HEK293T (cell line): ENCODE data around the gene RFNG.

Experiments used
- CTCF ChIA-PET: fragments of 350-600 bp; formaldehyde crosslinking; extraction: SDS; loops from one replicate; lab custom pipeline; 2021; ENCODE audit warnings: antibody characterized with exemption, inconsistent platforms; lab: Yijun Ruan, JAX
- POLR2A ChIA-PET: fragments of 350-600 bp; formaldehyde crosslinking; extraction: SDS; loops from one replicate; lab custom pipeline; 2020; ENCODE audit warnings: antibody characterized with exemption, inconsistent platforms; lab: Yijun Ruan, JAX
- DNase-seq: peaks from one replicate; pipeline ENCODE4 v3.0.0; 2012; ENCODE audit warnings: mixed read lengths; ENCODE audit errors: extremely low spot score
- ARNT ChIP-seq: fragments of 450-650 bp; IDR thresholded peaks from 2 replicates; pipeline ENCODE4 v1.6.1; 2017; ENCODE audit warnings: mild to moderate bottlenecking
- BHLHE40 ChIP-seq: fragments of 450-650 bp; IDR thresholded peaks from 2 replicates; pipeline ENCODE4 v1.6.1; 2016; ENCODE audit warnings: mild to moderate bottlenecking, moderate library complexity, borderline replicate concordance
- CTBP1 ChIP-seq: fragments of 450-650 bp; IDR thresholded peaks from 2 replicates; pipeline ENCODE4 v1.6.1; 2016; ENCODE audit warnings: borderline replicate concordance
- ELF4 ChIP-seq: fragments of 450-650 bp; IDR thresholded peaks from 2 replicates; pipeline ENCODE4 v1.6.1; 2017; ENCODE audit warnings: antibody characterized with exemption
- FOXA1 ChIP-seq: fragments of 450-650 bp; IDR thresholded peaks from 2 replicates; pipeline ENCODE4 v1.6.1; 2016; ENCODE audit warnings: mild to moderate bottlenecking
- FOXK2 ChIP-seq: fragments of 450-650 bp; IDR thresholded peaks from 2 replicates; pipeline ENCODE4 v1.6.1; 2016; ENCODE audit warnings: mild to moderate bottlenecking
- FOXM1 ChIP-seq: fragments of 450-650 bp; IDR thresholded peaks from 2 replicates; pipeline ENCODE4 v1.6.1; 2017; ENCODE audit warnings: mild to moderate bottlenecking, borderline replicate concordance
- HDGF ChIP-seq: fragments of 450-650 bp; IDR thresholded peaks from 2 replicates; pipeline ENCODE4 v1.6.1; 2017; ENCODE audit warnings: antibody characterized with exemption, borderline replicate concordance
- L3MBTL2 ChIP-seq: fragments of 450-650 bp; conservative IDR thresholded peaks from 2 replicates; pipeline ENCODE4 v1.6.1; 2016; ENCODE audit warnings: mild to moderate bottlenecking
- LEF1 ChIP-seq: fragments of 450-650 bp; IDR thresholded peaks from 2 replicates; pipeline ENCODE4 v1.6.1; 2017; ENCODE audit warnings: mild to moderate bottlenecking, borderline replicate concordance
- SP1 ChIP-seq: fragments of 450-650 bp; IDR thresholded peaks from 2 replicates; pipeline ENCODE4 v1.6.1; 2017
- SUZ12 ChIP-seq: fragments of 450-650 bp; IDR thresholded peaks from 2 replicates; pipeline ENCODE4 v1.6.1; 2016; ENCODE audit warnings: mild to moderate bottlenecking
- TARDBP ChIP-seq: fragments of 450-650 bp; IDR thresholded peaks from 2 replicates; pipeline ENCODE4 v1.6.1; 2016
- TF ChIP-seq, protein P1 (sequence below): fragments of 450-650 bp; IDR thresholded peaks from 2 replicates; pipeline ENCODE4 v1.6.1; 2016

Gene RFNG

DNA sequence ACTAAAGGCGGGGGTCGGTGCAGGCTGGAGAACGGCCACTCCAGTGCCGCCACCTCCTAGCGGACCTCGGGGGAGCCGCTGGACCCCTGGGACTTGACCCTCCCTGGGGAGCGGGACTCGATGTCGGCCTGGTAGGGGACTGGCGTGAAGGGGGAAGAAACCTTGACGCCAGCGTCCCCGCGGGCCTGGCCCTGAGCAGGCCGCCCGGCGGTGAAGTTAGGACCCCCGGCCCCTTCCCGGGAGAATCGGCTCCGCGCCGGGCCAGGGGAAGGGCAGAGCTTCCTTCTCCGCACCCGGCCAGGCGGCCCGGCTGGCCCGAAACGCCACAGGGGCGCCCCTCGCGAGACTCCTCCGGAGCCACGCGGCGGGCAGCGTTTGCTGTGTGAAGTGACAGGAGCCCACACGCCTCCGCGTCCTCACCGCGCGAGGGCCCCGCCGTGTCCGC is 13.6 kb upstream of the RFNG start:
- no peak for DNase-seq
- ChIA-PET POLR2A (interaction anchor here (0.9 to 6.8 kb wide), 8 partner anchors 11 to 35 kb away, joined by 3 to 46 read pairs (median 6); partner anchors contain the start of genes DCXR, FASN, GPS1 and RFNG), CTCF (no interaction called here)
- TF ChIP-seq HDGF (no peak), FOXM1 (no peak), L3MBTL2 (no peak), BHLHE40 (no peak), CTBP1 (no peak), LEF1 (no peak), ARNT (no peak), TARDBP (no peak), FOXA1 (no peak), ELF4 (no peak), FOXK2 (no peak)

GRCh38 chr17:82064433-82065192 is 13.0 kb upstream of the RFNG start:
- CTCF ChIA-PET: no interaction called here
- POLR2A ChIA-PET: interaction anchor here (1.1 to 6.8 kb wide), 7 partner anchors 10 to 130 kb away, joined by 3 to 46 read pairs (median 9); partner anchors contain the start of genes FASN, GPS1, RAC3 and RFNG
- TF ChIP-seq BHLHE40 (no peak), L3MBTL2 (0 out of 2 replicates have a peak, but pooled peaks have one; percentile 23), ARNT (no peak), SUZ12 (no peak), FOXA1 (no peak), CTBP1 (no peak)
- TF ChIP-seq, protein P1, sequence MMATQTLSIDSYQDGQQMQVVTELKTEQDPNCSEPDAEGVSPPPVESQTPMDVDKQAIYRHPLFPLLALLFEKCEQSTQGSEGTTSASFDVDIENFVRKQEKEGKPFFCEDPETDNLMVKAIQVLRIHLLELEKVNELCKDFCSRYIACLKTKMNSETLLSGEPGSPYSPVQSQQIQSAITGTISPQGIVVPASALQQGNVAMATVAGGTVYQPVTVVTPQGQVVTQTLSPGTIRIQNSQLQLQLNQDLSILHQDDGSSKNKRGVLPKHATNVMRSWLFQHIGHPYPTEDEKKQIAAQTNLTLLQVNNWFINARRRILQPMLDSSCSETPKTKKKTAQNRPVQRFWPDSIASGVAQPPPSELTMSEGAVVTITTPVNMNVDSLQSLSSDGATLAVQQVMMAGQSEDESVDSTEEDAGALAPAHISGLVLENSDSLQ: no peak
- no peak for DNase-seq

- TF ChIP-seq ELF4: no peak
- no peak for TF ChIP-seq SP1
- TF ChIP-seq BHLHE40: no peak
- no peak for TF ChIP-seq CTBP1
- no peak for TF ChIP-seq HDGF
- no peak for TF ChIP-seq LEF1
- POLR2A ChIA-PET: interaction anchor here (0.7 to 6.8 kb wide), 9 partner anchors 10 to 130 kb away, joined by 3 to 46 read pairs (median 4); partner anchors contain the start of genes DCXR, FASN, GPS1 and RAC3
- DNase-seq: no peak
- CTCF ChIA-PET: no interaction called here
Observed at GRCh38 chr17:82063424-82064415, 12.1 kb upstream of the RFNG start.

- CTCF ChIA-PET: no interaction called here
- no peak for TF ChIP-seq LEF1
- POLR2A ChIA-PET: interaction anchor here (0.7 to 6.8 kb wide), 7 partner anchors 9 to 36 kb away, joined by 3 to 46 read pairs (median 5); partner anchors contain the start of genes DCXR, FASN, GPS1 and RAC3
- no peak for DNase-seq
Observed at GRCh38 chr17:82062984-82063368, 11.4 kb upstream of the RFNG start.

- DNase-seq: no peak
- TF ChIP-seq FOXM1 (no peak), L3MBTL2 (no peak), SUZ12 (no peak)
- TF ChIP-seq, protein P1: no peak
- ChIA-PET CTCF (no interaction called here), POLR2A (interaction anchor here (1.3 to 6.8 kb wide), 3 partner anchors 8 to 27 kb away, joined by 5 to 46 read pairs (median 6); partner anchors contain the start of genes DCXR, GPS1 and RFNG)
Observed at GRCh38 chr17:82062076-82062983, 10.7 kb upstream of the RFNG start.

- no peak for DNase-seq
- ChIA-PET CTCF (no interaction called here), POLR2A (interaction anchor here (1.1 to 6.8 kb wide), 6 partner anchors 7 to 37 kb away, joined by 3 to 46 read pairs (median 5); partner anchors contain the start of genes DCXR, FASN, GPS1 and RAC3)
- no peak for TF ChIP-seq CTBP1
- no peak for TF ChIP-seq SP1
- TF ChIP-seq, protein P1: no peak
Observed at GRCh38 chr17:82061047-82061925, 9.7 kb upstream of the RFNG start.
